Vagina (tissue), 2 donors: ENCODE measurements around the gene PCNX1. TPM values are rescaled to one million over a fixed set of nuclear protein-coding genes. Genes with fewer than 3 reads are reported as not detected.

Source experiments
- DNase-seq, 2 donors: peaks; one replicate each; pipeline ENCODE4 v3.0.0-alpha.2; 2017; ENCODE audit errors: extremely low spot score in 2 of 2
- H3K27ac ChIP-seq: fragments of 200-600 bp; sonication (generic); one replicate; pipeline ENCODE4 v1.5.1; 2019
- H3K27me3 ChIP-seq: fragments of 200-600 bp; sonication (generic); one replicate; pipeline ENCODE4 v1.5.1; 2019
- H3K36me3 ChIP-seq, 2 donors: fragments of 200-600 bp; sonication (generic); one replicate each; pipeline ENCODE4 v1.5.1; 2017 to 2019
- H3K4me1 ChIP-seq: fragments of 200-600 bp; sonication (generic); one replicate; pipeline ENCODE4 v1.5.1; 2019
- H3K4me3 ChIP-seq, 2 donors: fragments of 200-600 bp; sonication (generic); 1 replicate in 1 of 2; 2 replicates in 1 of 2; pipeline ENCODE4 v1.5.1; 2016 to 2019
- H3K9me3 ChIP-seq: fragments of 200-600 bp; sonication (generic); one replicate; pipeline ENCODE4 v1.5.1; 2019
- POLR2A ChIP-seq, 2 donors: fragments of 450-650 bp; IDR thresholded peaks; one replicate each; pipeline ENCODE4 v1.6.1; 2017; ENCODE audit warnings: antibody characterized with exemption in 2 of 2, mild to moderate bottlenecking in 2 of 2, moderate library complexity in 2 of 2
- POLR2AphosphoS5 ChIP-seq, 2 donors: sonication (generic); formaldehyde crosslinking; IDR thresholded peaks; one replicate each; pipeline ENCODE4 v1.9.0; 2017; ENCODE audit warnings: antibody characterized with exemption in 2 of 2, mild to moderate bottlenecking in 2 of 2, low read depth in 1 of 2; ENCODE audit not compliant: insufficient read depth in 1 of 2
- intact Hi-C: fragments of 100-400 bp; cut with DNase I; formaldehyde crosslinking; loops from one replicate; pipeline ENCODE4 v1.15.1; 2023
- total RNA-seq: library from RNA; depleted of rRNA; stranded (reverse); fragments of >200 nt; gene quantifications from one replicate; pipeline ENCODE4 v1.2.3, GENCODE V29; 2016
- TF ChIP-seq, protein P1 (sequence below), 3 experiments: fragments of 450-650 bp in 2 of 3; fragments of 200-600 bp in 1 of 3; sonication (generic) in 1 of 3; IDR thresholded peaks; one replicate each; pipeline ENCODE4 v1.5.1; 2017 to 2019; ENCODE audit warnings: antibody characterized with exemption in 3 of 3, mild to moderate bottlenecking in 2 of 3, moderate library complexity in 2 of 3

PCNX1 gene
- total RNA-seq, 1 donor from 2014 or later = 59.7 TPM

- Histone ChIP-seq H3K4me3 (no peak overlapping the region), H3K36me3 (peaks cover 0 to 6% of the 10 kb centered on the region in 2 donors), H3K4me1 (no peaks in the 10 kb centered on the region), H3K27ac (no peak overlapping the region), H3K9me3 (no peaks in the 10 kb centered on the region), H3K27me3 (no peaks in the 10 kb centered on the region)
- no peak for DNase-seq
- intact Hi-C loops = no loop called here
- TF ChIP-seq POLR2AphosphoS5 (IDR thresholded peaks at IDR 0.05; ENCODE audit: insufficient read depth in 1 of 2, low read depth in 1 of 2) = no peak
Observed at GRCh38 chr14:71115821-71116567, 208.7 kb downstream of the PCNX1 start.

GRCh38 chr14:71116568-71117122 is 209.4 kb downstream of the PCNX1 start:
- no peaks in the 10 kb centered on the region for H3K9me3 ChIP-seq
- no peaks in the 10 kb centered on the region for H3K4me1 ChIP-seq
- no peaks in the 10 kb centered on the region for H3K27me3 ChIP-seq
- no peak for DNase-seq
- intact Hi-C loops = no loop called here
- H3K4me3 ChIP-seq = no peak overlapping the region
- no peak overlapping the region for H3K27ac ChIP-seq
- TF ChIP-seq, protein P1, sequence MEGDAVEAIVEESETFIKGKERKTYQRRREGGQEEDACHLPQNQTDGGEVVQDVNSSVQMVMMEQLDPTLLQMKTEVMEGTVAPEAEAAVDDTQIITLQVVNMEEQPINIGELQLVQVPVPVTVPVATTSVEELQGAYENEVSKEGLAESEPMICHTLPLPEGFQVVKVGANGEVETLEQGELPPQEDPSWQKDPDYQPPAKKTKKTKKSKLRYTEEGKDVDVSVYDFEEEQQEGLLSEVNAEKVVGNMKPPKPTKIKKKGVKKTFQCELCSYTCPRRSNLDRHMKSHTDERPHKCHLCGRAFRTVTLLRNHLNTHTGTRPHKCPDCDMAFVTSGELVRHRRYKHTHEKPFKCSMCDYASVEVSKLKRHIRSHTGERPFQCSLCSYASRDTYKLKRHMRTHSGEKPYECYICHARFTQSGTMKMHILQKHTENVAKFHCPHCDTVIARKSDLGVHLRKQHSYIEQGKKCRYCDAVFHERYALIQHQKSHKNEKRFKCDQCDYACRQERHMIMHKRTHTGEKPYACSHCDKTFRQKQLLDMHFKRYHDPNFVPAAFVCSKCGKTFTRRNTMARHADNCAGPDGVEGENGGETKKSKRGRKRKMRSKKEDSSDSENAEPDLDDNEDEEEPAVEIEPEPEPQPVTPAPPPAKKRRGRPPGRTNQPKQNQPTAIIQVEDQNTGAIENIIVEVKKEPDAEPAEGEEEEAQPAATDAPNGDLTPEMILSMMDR (IDR thresholded peaks at IDR 0.05) = no peak
- TF ChIP-seq POLR2AphosphoS5 (IDR thresholded peaks at IDR 0.05; ENCODE audit: insufficient read depth in 1 of 2, low read depth in 1 of 2) (no peak), POLR2A (IDR thresholded peaks at IDR 0.05) (no peak)
- H3K36me3 ChIP-seq = no peaks in the 10 kb centered on the region

DNA sequence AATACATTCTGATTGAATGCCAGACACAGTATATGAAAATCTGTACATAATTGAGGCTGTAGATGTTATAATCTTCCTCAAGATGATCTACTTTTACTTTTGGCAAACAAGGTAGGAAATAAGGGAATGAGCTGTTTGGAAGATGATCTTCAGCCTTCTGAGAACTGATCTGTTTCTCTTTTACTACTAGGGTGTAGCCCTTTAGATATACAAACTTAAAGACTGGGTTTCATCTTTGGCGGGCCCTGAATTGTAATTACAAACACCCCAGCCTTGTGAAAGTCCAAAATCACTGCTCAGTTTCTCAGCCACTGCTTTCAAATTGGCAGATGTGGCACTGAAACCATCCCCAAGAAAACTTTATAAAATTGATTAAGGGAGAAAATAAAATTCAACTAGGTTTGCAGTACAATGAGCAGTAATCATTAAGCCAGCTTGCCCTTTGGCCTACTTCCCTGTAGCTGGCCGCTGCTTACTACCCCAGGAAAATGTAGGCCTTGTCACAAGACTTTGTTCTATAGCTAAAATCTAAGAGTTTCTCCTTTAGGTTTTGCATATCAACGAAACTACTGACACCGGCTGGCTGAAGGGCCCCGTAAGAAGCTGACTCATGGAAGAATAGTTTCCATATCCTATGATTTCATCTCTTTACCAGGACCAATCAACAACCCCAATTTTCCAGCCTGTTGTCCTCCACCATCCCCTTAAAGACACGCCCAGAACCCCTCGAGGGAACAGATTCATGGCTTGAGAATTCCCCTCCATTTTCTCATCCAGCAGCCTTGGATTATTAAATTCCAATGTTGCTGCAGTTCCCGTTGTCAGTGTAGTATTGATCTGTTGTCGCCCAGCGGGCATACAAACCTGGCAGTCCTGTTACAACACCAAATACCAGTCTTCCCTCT is 210.8 kb downstream of the PCNX1 start:
- no peaks in the 10 kb centered on the region for H3K9me3 ChIP-seq
- H3K4me1 ChIP-seq = no peaks in the 10 kb centered on the region
- no peaks in the 10 kb centered on the region for H3K36me3 ChIP-seq
- H3K4me3 ChIP-seq = no peak overlapping the region
- no peak for TF ChIP-seq POLR2AphosphoS5 (IDR thresholded peaks at IDR 0.05; ENCODE audit: insufficient read depth in 1 of 2, low read depth in 1 of 2)
- TF ChIP-seq, protein P1 (IDR thresholded peaks at IDR 0.05) = no peak
- H3K27ac ChIP-seq = no peak overlapping the region
- intact Hi-C loops = no loop called here
- no peak for DNase-seq
- H3K27me3 ChIP-seq = no peaks in the 10 kb centered on the region

- H3K27me3 ChIP-seq = no peaks in the 10 kb centered on the region
- no peaks in the 10 kb centered on the region for H3K36me3 ChIP-seq
- no peak for TF ChIP-seq POLR2AphosphoS5 (IDR thresholded peaks at IDR 0.05; ENCODE audit: insufficient read depth in 1 of 2, low read depth in 1 of 2)
- TF ChIP-seq, protein P1 (IDR thresholded peaks at IDR 0.05) = no peak
- no peak for TF ChIP-seq POLR2A (IDR thresholded peaks at IDR 0.05)
- DNase-seq = no peak
- no peaks in the 10 kb centered on the region for H3K9me3 ChIP-seq
- intact Hi-C loops = no loop called here
- H3K4me3 ChIP-seq = no peak overlapping the region
- no peak overlapping the region for H3K27ac ChIP-seq
- H3K4me1 ChIP-seq = no peaks in the 10 kb centered on the region
Observed at GRCh38 chr14:71119075-71119474, 211.8 kb downstream of the PCNX1 start.

DNA sequence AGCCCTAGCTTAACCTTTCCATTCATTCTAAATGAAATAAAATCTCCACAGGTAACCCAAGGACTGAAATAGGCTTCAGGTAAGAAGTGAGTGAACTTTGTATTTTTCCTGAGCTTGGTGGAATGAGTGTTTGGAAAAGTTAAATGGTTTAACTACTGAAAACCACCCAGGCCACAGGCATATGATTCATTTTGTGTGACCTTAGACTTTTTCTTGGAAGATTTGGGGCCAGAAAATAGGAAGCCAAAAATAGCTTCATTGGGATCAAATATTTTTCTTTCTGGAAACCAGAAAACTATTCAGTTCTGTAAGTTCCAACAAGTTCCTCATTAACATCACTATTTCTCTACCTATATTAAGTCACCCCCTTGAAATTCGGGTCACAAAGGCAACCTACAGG is 212.6 kb downstream of the PCNX1 start:
- no peak for TF ChIP-seq POLR2AphosphoS5 (IDR thresholded peaks at IDR 0.05; ENCODE audit: insufficient read depth in 1 of 2, low read depth in 1 of 2)
- TF ChIP-seq, protein P1 (IDR thresholded peaks at IDR 0.05) = no peak
- no peaks in the 10 kb centered on the region for H3K9me3 ChIP-seq
- H3K27me3 ChIP-seq = no peaks in the 10 kb centered on the region
- H3K27ac ChIP-seq = no peak overlapping the region
- no peak for DNase-seq
- intact Hi-C loops = no loop called here
- H3K4me1 ChIP-seq = no peaks in the 10 kb centered on the region
- H3K36me3 ChIP-seq = no peaks in the 10 kb centered on the region
- no peak overlapping the region for H3K4me3 ChIP-seq
